Measurements from ENCODE around the gene HSPA1L. TPM values are rescaled to one million over a fixed set of nuclear protein-coding genes. Genes with fewer than 3 reads are reported as not detected.
A peak's percentile ranks its signal among the peaks of the same experiment; 100 is the strongest.

HSPA1L gene
- total RNA-seq, 1 experiment from 2014 or later, result 1.2 TPM

DNA sequence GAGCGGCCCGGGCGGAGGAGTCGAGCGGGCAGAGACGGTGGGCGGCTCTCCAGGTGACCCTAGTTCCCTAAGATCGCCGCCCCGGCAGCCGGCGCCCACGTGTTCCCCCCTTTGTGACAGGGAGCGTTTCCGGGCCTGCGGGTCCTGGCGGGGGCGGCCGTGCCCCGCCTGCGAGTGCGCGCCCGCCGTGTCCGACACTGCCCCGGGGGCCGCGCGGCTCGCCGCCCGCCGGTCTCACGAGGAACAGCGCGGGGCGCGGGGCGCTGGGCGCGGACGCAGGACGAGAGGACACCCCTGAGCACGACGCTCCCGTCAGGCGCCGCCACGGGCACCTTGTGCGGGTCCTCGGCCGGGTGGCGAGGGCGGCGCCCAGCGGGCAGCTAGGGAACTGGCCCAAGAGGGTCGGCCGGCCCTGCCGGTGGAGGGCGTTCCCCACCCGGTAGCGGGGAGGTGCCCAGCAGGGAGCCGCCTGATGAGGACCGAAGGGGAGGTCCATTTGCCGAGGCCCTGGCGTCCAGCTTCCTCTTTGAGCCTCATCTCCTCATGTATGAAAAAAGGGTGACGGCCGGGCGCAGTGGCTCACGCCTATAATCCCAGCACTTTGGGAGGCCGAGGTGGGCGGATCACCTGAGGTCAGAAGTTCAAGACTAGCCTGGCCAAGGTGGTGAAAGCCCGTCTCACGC, 19.3 kb downstream of the HSPA1L start, which contains the start of gene VARS1 (continued):
- TF ChIP-seq, protein P1, sequence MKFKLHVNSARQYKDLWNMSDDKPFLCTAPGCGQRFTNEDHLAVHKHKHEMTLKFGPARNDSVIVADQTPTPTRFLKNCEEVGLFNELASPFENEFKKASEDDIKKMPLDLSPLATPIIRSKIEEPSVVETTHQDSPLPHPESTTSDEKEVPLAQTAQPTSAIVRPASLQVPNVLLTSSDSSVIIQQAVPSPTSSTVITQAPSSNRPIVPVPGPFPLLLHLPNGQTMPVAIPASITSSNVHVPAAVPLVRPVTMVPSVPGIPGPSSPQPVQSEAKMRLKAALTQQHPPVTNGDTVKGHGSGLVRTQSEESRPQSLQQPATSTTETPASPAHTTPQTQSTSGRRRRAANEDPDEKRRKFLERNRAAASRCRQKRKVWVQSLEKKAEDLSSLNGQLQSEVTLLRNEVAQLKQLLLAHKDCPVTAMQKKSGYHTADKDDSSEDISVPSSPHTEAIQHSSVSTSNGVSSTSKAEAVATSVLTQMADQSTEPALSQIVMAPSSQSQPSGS (CRISPR knock-in tag; IDR thresholded peaks at IDR 0.05; ENCODE audit: borderline replicate concordance, low read depth), result no peak
- TF ChIP-seq ATF3 (CRISPR knock-in tag; conservative IDR thresholded peaks at IDR 0.05), result no peak
- TF ChIP-seq ZNF416 (CRISPR knock-in tag; IDR thresholded peaks at IDR 0.05), result peak; percentile 84; the same call in 1 of the 2 replicates
- TF ChIP-seq, protein P2, sequence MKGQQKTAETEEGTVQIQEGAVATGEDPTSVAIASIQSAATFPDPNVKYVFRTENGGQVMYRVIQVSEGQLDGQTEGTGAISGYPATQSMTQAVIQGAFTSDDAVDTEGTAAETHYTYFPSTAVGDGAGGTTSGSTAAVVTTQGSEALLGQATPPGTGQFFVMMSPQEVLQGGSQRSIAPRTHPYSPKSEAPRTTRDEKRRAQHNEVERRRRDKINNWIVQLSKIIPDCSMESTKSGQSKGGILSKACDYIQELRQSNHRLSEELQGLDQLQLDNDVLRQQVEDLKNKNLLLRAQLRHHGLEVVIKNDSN (CRISPR knock-in tag; IDR thresholded peaks at IDR 0.05), result peak; percentile 77
- TF ChIP-seq, protein P3, sequence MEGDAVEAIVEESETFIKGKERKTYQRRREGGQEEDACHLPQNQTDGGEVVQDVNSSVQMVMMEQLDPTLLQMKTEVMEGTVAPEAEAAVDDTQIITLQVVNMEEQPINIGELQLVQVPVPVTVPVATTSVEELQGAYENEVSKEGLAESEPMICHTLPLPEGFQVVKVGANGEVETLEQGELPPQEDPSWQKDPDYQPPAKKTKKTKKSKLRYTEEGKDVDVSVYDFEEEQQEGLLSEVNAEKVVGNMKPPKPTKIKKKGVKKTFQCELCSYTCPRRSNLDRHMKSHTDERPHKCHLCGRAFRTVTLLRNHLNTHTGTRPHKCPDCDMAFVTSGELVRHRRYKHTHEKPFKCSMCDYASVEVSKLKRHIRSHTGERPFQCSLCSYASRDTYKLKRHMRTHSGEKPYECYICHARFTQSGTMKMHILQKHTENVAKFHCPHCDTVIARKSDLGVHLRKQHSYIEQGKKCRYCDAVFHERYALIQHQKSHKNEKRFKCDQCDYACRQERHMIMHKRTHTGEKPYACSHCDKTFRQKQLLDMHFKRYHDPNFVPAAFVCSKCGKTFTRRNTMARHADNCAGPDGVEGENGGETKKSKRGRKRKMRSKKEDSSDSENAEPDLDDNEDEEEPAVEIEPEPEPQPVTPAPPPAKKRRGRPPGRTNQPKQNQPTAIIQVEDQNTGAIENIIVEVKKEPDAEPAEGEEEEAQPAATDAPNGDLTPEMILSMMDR (IDR thresholded peaks at IDR 0.05), result peak; percentile 57
- TF ChIP-seq ZNF425 (CRISPR knock-in tag; conservative IDR thresholded peaks at IDR 0.05), result no peak
- no peak for TF ChIP-seq AFF4 (CRISPR knock-in tag; IDR thresholded peaks at IDR 0.05; ENCODE audit: borderline replicate concordance)
- TF ChIP-seq SMAD3 (CRISPR knock-in tag; IDR thresholded peaks at IDR 0.05; ENCODE audit: borderline replicate concordance), result 0 out of 2 replicates have a peak, but pooled peaks have one; percentile 68
- TF ChIP-seq HMGXB4 (CRISPR knock-in tag; IDR thresholded peaks at IDR 0.05), result peak; percentile 95
- TF ChIP-seq FOXK1 (CRISPR knock-in tag; IDR thresholded peaks at IDR 0.05), result peak; percentile 73; the same call in 1 of the 2 replicates
- TF ChIP-seq, protein P4, sequence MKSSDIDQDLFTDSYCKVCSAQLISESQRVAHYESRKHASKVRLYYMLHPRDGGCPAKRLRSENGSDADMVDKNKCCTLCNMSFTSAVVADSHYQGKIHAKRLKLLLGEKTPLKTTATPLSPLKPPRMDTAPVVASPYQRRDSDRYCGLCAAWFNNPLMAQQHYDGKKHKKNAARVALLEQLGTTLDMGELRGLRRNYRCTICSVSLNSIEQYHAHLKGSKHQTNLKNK (CRISPR knock-in tag; IDR thresholded peaks at IDR 0.05), result no peak
- TF ChIP-seq GTF2I (CRISPR knock-in tag; conservative IDR thresholded peaks at IDR 0.05), result no peak
- peak; percentile 87 for TF ChIP-seq CREM (CRISPR knock-in tag; IDR thresholded peaks at IDR 0.05)
- TF ChIP-seq RORB (CRISPR knock-in tag; IDR thresholded peaks at IDR 0.05), result 0 out of 2 replicates have a peak, but pooled peaks have one; percentile 81
- peak; percentile 79 for TF ChIP-seq GABPB1 (CRISPR knock-in tag; IDR thresholded peaks at IDR 0.05)
- TF ChIP-seq NR2C2 (CRISPR knock-in tag; IDR thresholded peaks at IDR 0.05), result no peak
- TF ChIP-seq SMAD4 (CRISPR knock-in tag; IDR thresholded peaks at IDR 0.05), result no peak
- peak; percentile 87 for TF ChIP-seq PRRX2 (CRISPR knock-in tag; IDR thresholded peaks at IDR 0.05)
- peak; percentile 77 for TF ChIP-seq EMX1 (CRISPR knock-in tag; IDR thresholded peaks at IDR 0.05)
- TF ChIP-seq, protein P5, sequence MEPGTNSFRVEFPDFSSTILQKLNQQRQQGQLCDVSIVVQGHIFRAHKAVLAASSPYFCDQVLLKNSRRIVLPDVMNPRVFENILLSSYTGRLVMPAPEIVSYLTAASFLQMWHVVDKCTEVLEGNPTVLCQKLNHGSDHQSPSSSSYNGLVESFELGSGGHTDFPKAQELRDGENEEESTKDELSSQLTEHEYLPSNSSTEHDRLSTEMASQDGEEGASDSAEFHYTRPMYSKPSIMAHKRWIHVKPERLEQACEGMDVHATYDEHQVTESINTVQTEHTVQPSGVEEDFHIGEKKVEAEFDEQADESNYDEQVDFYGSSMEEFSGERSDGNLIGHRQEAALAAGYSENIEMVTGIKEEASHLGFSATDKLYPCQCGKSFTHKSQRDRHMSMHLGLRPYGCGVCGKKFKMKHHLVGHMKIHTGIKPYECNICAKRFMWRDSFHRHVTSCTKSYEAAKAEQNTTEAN (CRISPR knock-in tag; IDR thresholded peaks at IDR 0.05), result no peak
- no peak for TF ChIP-seq TEAD1 (CRISPR knock-in tag; IDR thresholded peaks at IDR 0.05)
- no peak for TF ChIP-seq OVOL2 (CRISPR knock-in tag; IDR thresholded peaks at IDR 0.05; ENCODE audit: borderline replicate concordance)
- TF ChIP-seq, protein P6, sequence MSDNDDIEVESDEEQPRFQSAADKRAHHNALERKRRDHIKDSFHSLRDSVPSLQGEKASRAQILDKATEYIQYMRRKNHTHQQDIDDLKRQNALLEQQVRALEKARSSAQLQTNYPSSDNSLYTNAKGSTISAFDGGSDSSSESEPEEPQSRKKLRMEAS (CRISPR knock-in tag; IDR thresholded peaks at IDR 0.05), result peak; percentile 88
- no peak for TF ChIP-seq USF2 (CRISPR knock-in tag; IDR thresholded peaks at IDR 0.05)
